Measurements from ENCODE around the gene BMP5. TPM values are rescaled to one million over a fixed set of nuclear protein-coding genes. Genes with fewer than 3 reads are reported as not detected.

BMP5 gene
- total and polyA plus RNA-seq, 9 of the 15 experiments (the other 6 are each of a cell fraction or from before 2014, with no cell fraction given) = not detected

- TF ChIP-seq ATF6 (CRISPR knock-in tag; IDR thresholded peaks at IDR 0.05) (no peak), DMBX1 (CRISPR knock-in tag; IDR thresholded peaks at IDR 0.05; ENCODE audit: borderline replicate concordance) (no peak), NR2C1 (IDR thresholded peaks at IDR 0.05) (no peak), NR2C1 (tag; IDR thresholded peaks at IDR 0.05) (no peak), FOXK1 (CRISPR knock-in tag; IDR thresholded peaks at IDR 0.05; ENCODE audit: borderline replicate concordance) (no peak), ELF4 (CRISPR knock-in tag; IDR thresholded peaks at IDR 0.05) (no peak)
These were observed 22.1 kb downstream of the BMP5 start (continued) for GRCh38 chr6:55853008-55854001.

- Histone ChIP-seq H3K27ac (ENCODE audit: extremely low read depth, low read depth, low read length) (no peak overlapping the region), H2AFZ (ENCODE audit: low read depth, low read length) (no peak overlapping the region), H3K36me3 (ENCODE audit: control insufficient read depth, insufficient read depth, low read length) (no peaks in the 10 kb centered on the region), H3K9ac (ENCODE audit: insufficient read depth in 1 of 2, low read depth in 2 of 2, low read length in 2 of 2) (no peak overlapping the region), H3K4me2 (ENCODE audit: insufficient read depth, low read length) (no peak overlapping the region), H3K9me1 (ENCODE audit: control insufficient read depth, insufficient read depth, low read length) (no peaks in the 10 kb centered on the region), H3K27me3 (ENCODE audit: control insufficient read depth in 2 of 2, insufficient read depth in 2 of 2, low read length in 2 of 2) (no peaks in the 10 kb centered on the region), H4K20me1 (replicated peaks; ENCODE audit: control insufficient read depth, insufficient read depth, low read length) (no peaks in the 10 kb centered on the region), H3K4me1 (replicated peaks in 1 of 2; ENCODE audit: control insufficient read depth in 2 of 2, insufficient read depth in 2 of 2, low read length in 2 of 2) (no peaks in the 10 kb centered on the region), H3K4me3 (no peak overlapping the region), H3K79me2 (ENCODE audit: control insufficient read depth, insufficient read depth, low read length) (no peaks in the 10 kb centered on the region), H3K9me3 (replicated peaks; ENCODE audit: control insufficient read depth, insufficient read depth, low read depth, low read length) (no peaks in the 10 kb centered on the region)
- ATAC-seq (no peak), DNase-seq (ENCODE audit: extremely low read depth in 1 of 4, low spot score in 3 of 4) (no peak), FAIRE-seq (no peak)
- ChIA-PET POLR2A (no interaction called here), CTCF (ENCODE audit: low intra/inter-chr PET ratio) (no interaction called here)
- BruUV-seq (replicated peaks) = no TSS peak
- intact Hi-C loops (cut with micrococcal nuclease) = no loop called here
- no peak for TF ChIP-seq ZNF232 (CRISPR knock-in tag; IDR thresholded peaks at IDR 0.05)
- TF ChIP-seq FOXP1 (CRISPR knock-in tag; IDR thresholded peaks at IDR 0.05) = no peak
- TF ChIP-seq MAFF (IDR thresholded peaks at IDR 0.05; ENCODE audit: low read length) = no peak
- TF ChIP-seq JUND (IDR thresholded peaks at IDR 0.05; ENCODE audit: borderline replicate concordance, low read depth, low read length) = no peak
- TF ChIP-seq JUND (tag; IDR thresholded peaks at IDR 0.05; ENCODE audit: borderline replicate concordance, low read depth, low read length) = no peak
- no peak for TF ChIP-seq RUNX1 (IDR thresholded peaks at IDR 0.05; ENCODE audit: low read depth)
- no peak for TF ChIP-seq IRF9 (tag; IDR thresholded peaks at IDR 0.05)
- in situ Hi-C loops (cut with MboI) = no loop called here
These were observed 34.0 kb downstream of the BMP5 start for GRCh38 chr6:55841341-55841740.

Measured in K562 (cell line).